Activated T-helper 2 cell treated with anti-CD3 and anti-CD28 coated beads, Interferon-gamma antibody, Interleukin-2, Interleukin-4, amounts not matched to agents 10 μg/mL and 5 μg/mL and 100 μg/mL, durations not matched to agents 14 hours and 24 hours and 36 hours (primary cell): ENCODE data around the gene FYB1. TPM values are rescaled to one million over a fixed set of nuclear protein-coding genes. Genes with fewer than 3 reads are reported as not detected.

Experiments used
- DNase-seq: peaks from one replicate; pipeline ENCODE4 v3.0.0; 2021; ENCODE audit warnings: low spot score
- H3K27ac Mint-ChIP-seq: one replicate; pipeline ENCODE4 v1.8.0; 2021; ENCODE audit warnings: mixed read lengths
- H3K27me3 Mint-ChIP-seq: one replicate; pipeline ENCODE4 v1.8.0; 2021; ENCODE audit warnings: low read depth, mixed read lengths
- H3K36me3 Mint-ChIP-seq: one replicate; pipeline ENCODE4 v1.8.0; 2021; ENCODE audit warnings: low read depth, mixed read lengths
- H3K4me1 Mint-ChIP-seq: one replicate; pipeline ENCODE4 v1.8.0; 2021; ENCODE audit warnings: low read depth, mixed read lengths
- H3K4me3 Mint-ChIP-seq: one replicate; pipeline ENCODE4 v1.8.0; 2021; ENCODE audit warnings: low read depth, mild to moderate bottlenecking, moderate library complexity, mixed read lengths
- H3K9me3 Mint-ChIP-seq: one replicate; pipeline ENCODE4 v1.8.0; 2021; ENCODE audit warnings: mixed read lengths
- intact Hi-C: fragments of 100-400 bp; cut with micrococcal nuclease; formaldehyde crosslinking; loops from one replicate; pipeline ENCODE4 v1.15.1; 2023
- total RNA-seq: library from RNA; stranded (reverse); gene quantifications from 2 replicates; pipeline ENCODE4 v1.2.3, GENCODE V29; 2022

The FYB1 gene
- total RNA-seq, 1 donor from 2014 or later, result 70.7 TPM

- H3K27ac Mint-ChIP-seq, result peak overlapping the region; percentile 90
- H3K4me3 Mint-ChIP-seq, result peak overlapping the region; percentile 89
- no peaks in the 10 kb centered on the region for H3K9me3 Mint-ChIP-seq
- H3K27me3 Mint-ChIP-seq, result no peaks in the 10 kb centered on the region
- H3K36me3 Mint-ChIP-seq, result peaks cover 9% of the 10 kb centered on the region
- DNase-seq, result no peak
- intact Hi-C loops, result no loop called here
- H3K4me1 Mint-ChIP-seq, result peaks cover 58% of the 10 kb centered on the region
Observed at GRCh38 chr5:39199335-39199734, 20.0 kb downstream of the FYB1 start.

GRCh38 chr5:39198127-39198526, 21.2 kb downstream of the FYB1 start:
- Mint-ChIP-seq H3K27ac (peak overlapping the region; percentile 40), H3K27me3 (no peaks in the 10 kb centered on the region), H3K4me3 (peak overlapping the region; percentile 72), H3K4me1 (peaks cover 59% of the 10 kb centered on the region), H3K9me3 (no peaks in the 10 kb centered on the region), H3K36me3 (peaks cover 17% of the 10 kb centered on the region)
- intact Hi-C loops, result no loop called here
- no peak for DNase-seq

GRCh38 chr5:39197556-39197955, 21.8 kb downstream of the FYB1 start:
- DNase-seq, result no peak
- Mint-ChIP-seq H3K27ac (peak overlapping the region; percentile 55), H3K4me1 (peaks cover 62% of the 10 kb centered on the region), H3K4me3 (peak overlapping the region; percentile 64), H3K36me3 (peaks cover 17% of the 10 kb centered on the region), H3K9me3 (no peaks in the 10 kb centered on the region), H3K27me3 (no peaks in the 10 kb centered on the region)
- intact Hi-C loops, result no loop called here

DNA sequence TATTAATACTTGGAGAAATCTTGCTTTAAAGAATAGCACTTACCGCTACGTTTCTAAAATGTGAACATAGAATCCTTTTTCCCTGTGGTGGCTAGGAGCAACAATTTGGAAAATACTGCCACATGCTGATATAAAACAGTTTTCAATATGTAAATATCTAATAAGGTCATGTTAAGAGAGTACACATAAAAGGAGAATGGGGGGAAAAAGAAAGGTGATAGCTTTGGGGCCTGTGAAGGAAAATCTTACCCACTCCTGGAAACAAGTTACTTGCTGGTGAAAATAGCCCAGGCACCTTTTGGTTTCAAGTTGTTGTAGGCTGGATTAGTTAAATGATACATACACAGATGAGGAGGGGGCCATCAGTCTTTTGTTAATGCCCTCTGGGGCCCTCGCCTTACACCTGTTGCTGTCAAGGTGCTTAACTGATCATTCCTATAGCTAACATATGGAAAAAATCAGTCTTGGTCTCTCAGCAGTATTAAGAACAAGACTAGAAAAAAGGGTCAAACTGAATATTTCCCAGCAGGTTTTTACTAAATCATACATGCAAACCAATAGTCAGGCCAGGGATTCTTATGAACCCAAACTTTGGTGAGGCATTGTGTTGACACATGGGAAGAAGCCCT, 24.1 kb downstream of the FYB1 start:
- no peaks in the 10 kb centered on the region for H3K9me3 Mint-ChIP-seq
- DNase-seq, result no peak
- peak overlapping the region; percentile 74 for H3K27ac Mint-ChIP-seq
- peaks cover 72% of the 10 kb centered on the region for H3K4me1 Mint-ChIP-seq
- intact Hi-C loops, result no loop called here
- H3K36me3 Mint-ChIP-seq, result peaks cover 17% of the 10 kb centered on the region
- H3K27me3 Mint-ChIP-seq, result no peaks in the 10 kb centered on the region
- H3K4me3 Mint-ChIP-seq, result peak overlapping the region; percentile 77

GRCh38 chr5:39194466-39195136, 24.8 kb downstream of the FYB1 start:
- intact Hi-C loops, result no loop called here
- DNase-seq, result no peak
- Mint-ChIP-seq H3K36me3 (peaks cover 17% of the 10 kb centered on the region), H3K27me3 (no peaks in the 10 kb centered on the region), H3K9me3 (no peaks in the 10 kb centered on the region), H3K27ac (peak overlapping the region; percentile 74), H3K4me3 (peak overlapping the region; percentile 77), H3K4me1 (peaks cover 74% of the 10 kb centered on the region)

DNA sequence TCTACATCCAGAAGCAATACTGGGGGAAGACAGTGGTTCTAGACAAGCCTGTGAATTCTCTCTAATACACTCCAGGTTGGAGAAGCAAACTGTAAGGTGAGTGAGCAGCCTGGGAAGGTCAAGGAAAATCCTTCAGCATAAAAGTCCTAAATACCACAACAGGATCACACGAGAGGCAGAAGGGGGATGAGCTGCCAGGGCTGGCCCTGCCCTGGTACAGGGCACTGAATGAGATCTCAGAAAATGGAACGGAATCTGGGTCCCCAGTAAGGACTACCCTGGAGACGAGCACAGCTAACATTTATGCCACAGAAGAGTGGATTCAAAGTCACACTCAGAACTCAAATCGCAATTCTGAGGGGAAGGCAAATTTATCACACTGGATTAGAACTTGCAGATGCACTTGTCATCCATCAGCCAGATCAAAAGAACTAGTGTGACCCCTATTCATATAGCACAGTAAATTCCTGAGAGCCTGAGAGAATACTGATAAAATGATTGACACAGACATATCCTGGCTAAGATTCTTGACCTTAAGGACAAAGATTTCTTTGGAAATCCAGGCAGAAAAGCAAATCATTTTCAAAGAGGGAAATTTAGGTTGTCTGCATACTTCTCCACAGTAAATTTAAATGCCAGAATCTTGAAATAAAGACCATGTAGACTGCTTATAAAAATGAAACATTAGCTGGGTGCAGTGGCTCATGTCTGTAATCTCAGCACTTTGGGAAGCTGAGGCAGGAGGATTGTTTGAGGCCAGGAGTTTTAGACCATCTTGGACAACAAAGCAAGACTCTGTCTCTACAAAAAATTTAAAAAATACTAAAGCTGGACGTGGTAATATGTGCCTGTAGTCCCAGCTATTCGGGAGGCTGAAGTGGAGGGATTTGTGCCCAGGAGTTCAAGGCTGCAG, 25.6 kb downstream of the FYB1 start:
- H3K27me3 Mint-ChIP-seq, result no peaks in the 10 kb centered on the region
- H3K4me3 Mint-ChIP-seq, result peak overlapping the region; percentile 77
- no peak for DNase-seq
- H3K9me3 Mint-ChIP-seq, result no peaks in the 10 kb centered on the region
- peak overlapping the region; percentile 74 for H3K27ac Mint-ChIP-seq
- intact Hi-C loops, result no loop called here
- peaks cover 17% of the 10 kb centered on the region for H3K36me3 Mint-ChIP-seq
- peaks cover 82% of the 10 kb centered on the region for H3K4me1 Mint-ChIP-seq

GRCh38 chr5:39192450-39193160, 26.8 kb downstream of the FYB1 start:
- Mint-ChIP-seq H3K36me3 (peaks cover 17% of the 10 kb centered on the region), H3K4me1 (peaks cover 86% of the 10 kb centered on the region), H3K9me3 (no peaks in the 10 kb centered on the region), H3K4me3 (no peak overlapping the region), H3K27ac (no peak overlapping the region), H3K27me3 (no peaks in the 10 kb centered on the region)
- intact Hi-C loops, result no loop called here
- DNase-seq, result no peak

GRCh38 chr5:39191216-39191615, 28.1 kb downstream of the FYB1 start:
- no peaks in the 10 kb centered on the region for H3K9me3 Mint-ChIP-seq
- H3K27me3 Mint-ChIP-seq, result no peaks in the 10 kb centered on the region
- H3K4me3 Mint-ChIP-seq, result peak overlapping the region; percentile 47
- DNase-seq, result no peak
- peaks cover 13% of the 10 kb centered on the region for H3K36me3 Mint-ChIP-seq
- peak overlapping the region; percentile 72 for H3K27ac Mint-ChIP-seq
- intact Hi-C loops, result loop anchor here (1.0 kb wide), 1 partner anchor 19 kb away; no protein-coding TSS in a partner anchor
- H3K4me1 Mint-ChIP-seq, result peaks cover 86% of the 10 kb centered on the region

GRCh38 chr5:39190311-39191102, 28.9 kb downstream of the FYB1 start:
- intact Hi-C loops, result loop anchor here (1.0 kb wide), 1 partner anchor 20 kb away; no protein-coding TSS in a partner anchor
- DNase-seq, result no peak

DNA sequence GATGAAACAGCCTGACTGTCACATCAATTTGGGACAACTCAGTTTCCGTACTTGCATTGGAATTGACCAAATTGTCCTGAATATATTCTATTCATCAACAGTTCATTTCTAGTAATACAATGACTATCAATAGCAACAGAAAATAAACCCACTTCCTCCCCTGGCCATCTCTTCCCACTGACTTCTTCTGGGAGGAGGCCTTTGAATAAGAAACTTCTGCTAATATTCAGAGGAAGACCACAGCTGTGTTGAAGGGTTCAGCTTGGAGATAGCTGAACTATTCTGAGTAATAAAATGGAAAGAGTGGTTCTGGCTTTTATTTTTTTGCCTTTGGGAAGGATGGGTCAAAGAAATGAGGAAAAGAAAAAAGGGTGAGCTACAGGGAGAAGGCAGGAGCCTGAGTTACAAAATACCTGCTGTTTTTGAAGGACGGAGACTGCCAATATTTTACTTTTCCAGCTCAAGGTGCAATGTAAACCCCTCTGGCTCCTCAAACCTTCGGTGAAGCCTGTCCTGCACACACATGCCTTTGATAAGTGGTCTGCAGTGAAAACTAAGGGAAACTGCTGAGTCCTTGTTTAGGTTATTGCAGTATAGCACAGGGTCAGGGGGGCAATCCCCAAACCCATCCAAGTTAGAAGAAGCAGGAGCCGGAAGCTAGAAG, 29.9 kb downstream of the FYB1 start:
- Mint-ChIP-seq H3K9me3 (no peaks in the 10 kb centered on the region), H3K4me3 (peak overlapping the region; percentile 74), H3K36me3 (peaks cover 12% of the 10 kb centered on the region), H3K27ac (peak overlapping the region; percentile 95), H3K27me3 (no peaks in the 10 kb centered on the region), H3K4me1 (peaks cover 85% of the 10 kb centered on the region)
- DNase-seq, result no peak
- intact Hi-C loops, result loop anchor here (1.0 to 5.0 kb wide), 3 partner anchors 12 to 1293 kb away; no protein-coding TSS in a partner anchor

More at GRCh38 chr5:39190311-39191102, 28.9 kb downstream of the FYB1 start:
- Mint-ChIP-seq H3K9me3 (no peaks in the 10 kb centered on the region), H3K4me3 (peak overlapping the region; percentile 73), H3K27ac (peak overlapping the region; percentile 72), H3K4me1 (peaks cover 89% of the 10 kb centered on the region), H3K36me3 (peaks cover 13% of the 10 kb centered on the region), H3K27me3 (no peaks in the 10 kb centered on the region)
